Right ventricle myocardium inferior (tissue), 1 donor: ENCODE measurements around the gene ADAMTS14. TPM values are rescaled to one million over a fixed set of nuclear protein-coding genes. Genes with fewer than 3 reads are reported as not detected.
"Not testable (repeated sequence)": the region's sequence is repeated elsewhere in the genome, so short reads cannot be mapped to it uniquely, and the experiment has no call there.

Source experiments
- ATAC-seq: fragments of 200-7000 bp; cut with Tn5 transposase; one replicate; pipeline ENCODE4 v1.9.1; 2020; ENCODE audit warnings: mild to moderate bottlenecking, moderate library complexity
- DNase-seq: peaks from one replicate; pipeline ENCODE4 v3.0.0; 2021; ENCODE audit errors: missing footprints
- intact Hi-C: fragments of 100-400 bp; cut with DNase I; formaldehyde crosslinking; loops from one replicate; pipeline ENCODE4 v1.11.0; 2022
- total RNA-seq: library from RNA; stranded (reverse); fragmentation: NEBNext Ultra II Directional; extraction: Animal tissue kit (Norgen Biotek cat#: 25700); gene quantifications from one replicate; pipeline ENCODE4 v1.2.1, GENCODE V29; 2021
- donor health status: DM: no; HTN: yes; CAD: no; lungs with severe emphysema.

The ADAMTS14 gene
- total RNA-seq, 1 donor from 2014 or later: 0.43 TPM

DNA sequence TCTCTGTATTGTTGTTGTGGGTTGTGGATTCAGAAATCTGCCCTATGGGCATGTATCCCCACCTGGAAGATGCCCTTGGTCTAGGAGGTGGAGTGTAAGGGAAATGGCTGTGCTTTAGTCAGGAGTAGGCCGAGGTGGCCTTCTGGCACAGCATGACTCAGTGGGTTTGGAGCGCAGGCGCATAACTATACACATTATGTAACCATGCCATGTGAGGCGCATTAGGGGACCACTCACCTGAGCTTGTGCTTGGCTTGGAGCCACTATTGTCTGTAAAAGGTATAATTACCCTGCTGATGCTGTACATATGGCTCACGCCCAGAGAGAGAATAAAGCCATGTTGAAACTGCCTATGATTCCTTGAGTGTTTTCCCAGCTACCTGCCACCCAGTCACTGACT, 20.6 kb upstream of the ADAMTS14 start:
- intact Hi-C loops: no loop called here
- DNase-seq: no peak
- ATAC-seq: no peak

DNA sequence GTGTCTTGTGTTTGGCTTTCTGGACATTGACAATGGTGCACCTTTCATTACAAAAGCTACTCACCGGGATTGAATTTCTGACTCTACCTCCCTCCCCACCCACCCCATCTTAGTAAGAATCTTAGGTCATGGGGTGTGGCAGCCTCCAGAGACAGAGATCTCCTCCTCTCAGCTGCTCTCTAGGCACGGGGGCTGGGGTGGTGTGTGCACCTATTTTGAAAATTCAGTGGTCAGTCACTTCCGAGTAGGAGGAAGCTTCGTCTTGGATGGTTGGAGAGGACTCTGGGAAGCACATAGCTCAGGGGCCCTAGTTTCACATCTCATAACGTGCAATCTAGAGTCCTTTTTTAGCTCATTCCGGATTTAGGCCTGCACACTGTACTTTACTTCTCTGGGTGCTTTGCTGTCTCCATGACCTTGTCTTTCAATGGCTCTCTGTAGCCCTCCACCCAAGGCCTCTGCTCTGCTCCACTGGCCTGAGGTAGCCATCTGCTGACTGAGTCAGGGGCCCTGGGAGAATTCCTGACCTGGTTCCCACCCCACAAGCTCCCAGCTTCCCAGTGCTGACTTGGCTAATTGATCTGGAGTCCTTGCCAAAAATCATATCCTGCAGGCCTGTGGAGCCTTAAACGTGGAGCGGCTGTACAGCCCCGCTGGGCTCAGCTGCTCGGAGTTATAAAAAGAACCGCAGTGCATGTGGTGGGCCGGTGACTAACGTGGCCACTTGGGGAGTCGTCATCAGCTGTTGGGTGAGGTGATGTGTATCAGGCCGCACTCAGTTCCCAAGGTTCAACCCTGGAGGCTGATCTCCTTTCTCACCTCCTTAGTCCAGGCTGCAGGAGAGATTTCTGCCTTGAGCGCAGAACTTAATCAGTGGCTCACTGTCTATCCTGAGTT, 19.3 kb upstream of the ADAMTS14 start:
- ATAC-seq: peak; percentile 94
- peak; percentile 84 for DNase-seq
- intact Hi-C loops: no loop called here

GRCh38 chr10:70655316-70655715, 17.0 kb upstream of the ADAMTS14 start:
- intact Hi-C loops: no loop called here
- no peak for DNase-seq

GRCh38 chr10:70656489-70656888, 15.8 kb upstream of the ADAMTS14 start:
- DNase-seq: no peak
- ATAC-seq: peak; percentile 47
- intact Hi-C loops: no loop called here

More at GRCh38 chr10:70655316-70655715, 17.0 kb upstream of the ADAMTS14 start:
- no peak for ATAC-seq

GRCh38 chr10:70657041-70657440, 15.3 kb upstream of the ADAMTS14 start:
- intact Hi-C loops: no loop called here
- no peak for DNase-seq
- ATAC-seq: no peak

DNA sequence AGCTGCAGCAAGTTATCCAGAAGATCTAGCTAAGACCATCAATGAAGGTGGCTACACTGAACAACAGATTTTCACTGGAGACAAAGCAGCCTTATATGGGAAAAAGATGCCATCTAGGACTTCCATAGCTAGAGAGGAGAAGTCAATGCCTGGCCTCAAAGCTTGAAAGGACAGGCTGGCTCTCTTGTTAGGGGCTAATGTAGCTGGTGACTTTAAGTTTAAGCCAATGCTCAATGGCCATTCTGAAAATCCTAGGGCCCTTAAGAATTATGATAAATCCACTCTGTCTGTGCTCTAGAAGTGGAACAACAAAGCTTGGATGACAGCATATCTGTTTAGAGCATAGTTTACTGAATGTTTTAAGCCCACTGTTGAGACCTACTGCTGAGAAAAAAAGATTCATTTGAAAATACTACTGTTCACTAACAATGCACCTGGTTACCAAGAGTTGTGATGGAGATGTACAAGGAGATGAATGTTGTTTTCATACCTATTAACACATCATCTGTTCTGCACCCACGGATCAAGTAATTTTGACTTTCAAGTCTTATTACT, 13.6 kb upstream of the ADAMTS14 start:
- intact Hi-C loops: no loop called here
- DNase-seq (no peak), ATAC-seq (no peak)

DNA sequence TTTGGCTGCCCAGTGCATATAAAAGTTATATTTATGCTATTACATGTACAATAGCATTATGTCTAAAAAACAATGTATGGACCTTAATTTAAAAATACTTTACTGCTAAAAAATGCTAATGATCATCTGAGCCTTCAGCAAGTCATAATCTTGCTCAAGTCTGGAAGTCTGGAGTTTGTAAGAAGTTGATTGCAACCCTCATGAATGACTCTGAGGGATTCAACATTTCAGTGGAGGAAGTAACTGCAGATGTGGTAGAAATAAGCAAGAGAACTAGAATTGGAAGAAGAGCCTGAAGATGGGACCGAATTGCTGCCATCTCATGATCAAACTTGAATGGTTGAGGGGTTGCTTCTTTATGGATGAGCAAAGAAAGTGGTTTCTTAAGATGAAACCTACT, 13.0 kb upstream of the ADAMTS14 start:
- DNase-seq (no peak), ATAC-seq (no peak)
- intact Hi-C loops: no loop called here

DNA sequence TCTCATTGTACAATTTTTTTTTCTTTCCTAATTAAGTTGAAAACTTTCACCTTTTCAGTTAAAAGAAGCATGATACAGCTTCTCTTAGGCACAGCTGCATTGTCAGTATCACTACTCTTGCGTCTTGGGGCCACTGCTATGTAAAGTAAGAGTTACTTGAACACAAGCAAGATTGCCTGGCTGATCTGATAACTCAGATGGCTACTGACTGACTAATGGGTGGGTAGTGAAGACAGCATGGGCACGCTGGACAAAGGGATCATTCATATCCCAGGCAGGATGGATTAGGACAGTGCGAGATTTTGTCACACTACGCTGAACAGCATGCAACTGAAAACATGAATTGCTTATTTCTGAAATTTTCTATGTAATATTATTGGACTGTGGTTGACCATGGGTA, 11.6 kb upstream of the ADAMTS14 start:
- no peak for DNase-seq
- intact Hi-C loops: no loop called here
- no peak for ATAC-seq

GRCh38 chr10:70661623-70662361, 10.5 kb upstream of the ADAMTS14 start:
- ATAC-seq (no peak), DNase-seq (no peak)
- intact Hi-C loops: no loop called here

- intact Hi-C loops: no loop called here
- ATAC-seq: no peak
- DNase-seq: no peak
Observed at GRCh38 chr10:70662362-70663220, 9.7 kb upstream of the ADAMTS14 start.

DNA sequence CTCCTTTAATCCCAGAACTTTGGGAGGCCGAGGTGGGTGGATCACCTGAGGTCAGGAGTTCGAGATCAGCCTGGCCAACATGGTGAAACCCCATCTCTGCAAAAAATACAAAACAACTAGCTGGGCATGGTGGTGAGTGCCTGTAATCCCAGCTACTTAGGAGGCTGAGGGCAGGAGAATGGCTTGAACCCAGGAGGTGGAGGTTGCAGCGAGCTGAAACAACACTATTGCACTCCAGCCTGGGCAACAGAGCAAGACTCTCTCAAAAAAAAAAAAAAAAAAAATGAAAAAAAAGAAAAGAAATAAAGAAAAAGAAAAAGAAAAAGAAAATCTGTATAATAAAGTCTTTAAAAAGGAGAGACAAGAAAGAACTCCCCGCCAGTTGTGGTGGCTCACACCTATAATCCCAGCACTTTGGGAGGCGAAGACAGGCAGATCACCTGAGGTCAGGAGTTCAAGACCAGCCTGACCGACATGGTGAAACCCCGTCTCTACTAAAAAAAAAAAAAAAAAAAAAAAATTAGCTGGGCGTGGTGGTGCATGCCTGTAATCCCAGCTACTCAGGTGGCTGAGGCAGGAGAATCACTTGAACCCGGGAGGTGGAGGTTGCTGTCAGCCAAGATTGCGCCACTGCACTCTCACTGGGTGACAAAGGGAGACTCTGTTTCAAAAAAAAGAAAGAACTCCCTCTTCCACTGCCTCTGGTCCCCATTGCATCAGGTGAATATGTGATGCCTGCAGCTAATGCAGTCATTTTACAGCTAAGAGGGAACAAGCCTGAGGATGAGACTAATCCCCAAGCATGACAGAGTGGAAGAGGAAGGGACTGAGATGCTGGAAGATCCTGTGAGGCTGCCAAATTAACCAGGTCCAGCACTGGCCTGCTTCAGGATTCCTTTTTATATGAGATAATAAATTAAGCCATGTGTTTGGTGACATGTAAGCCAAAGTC, 8.6 kb upstream of the ADAMTS14 start:
- peak; percentile 34 for ATAC-seq
- DNase-seq, intact Hi-C loops: not testable (repeated sequence)

DNA sequence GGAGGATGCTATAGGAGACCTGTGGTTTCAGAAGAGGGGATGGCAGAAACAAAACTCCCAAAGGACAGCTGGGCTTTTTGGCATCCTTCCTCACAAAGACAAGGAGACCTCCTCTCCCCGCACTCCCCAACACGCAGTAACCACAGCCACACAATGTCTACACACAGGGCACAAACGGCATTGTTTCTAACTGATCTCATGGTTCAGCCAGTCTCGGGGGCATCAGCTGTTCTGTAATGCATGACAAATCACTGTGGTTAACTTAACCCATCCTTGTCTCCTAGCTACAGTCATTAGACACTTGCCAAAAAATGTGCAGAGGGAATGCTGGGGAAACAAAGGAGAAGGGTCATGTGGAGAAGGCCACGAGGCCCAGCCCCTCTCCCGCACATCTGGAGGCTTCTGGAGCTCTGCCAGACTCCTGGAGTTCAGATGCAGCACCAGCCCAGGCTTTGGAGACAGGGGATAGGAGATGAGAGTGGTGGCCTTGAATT, 7.6 kb upstream of the ADAMTS14 start:
- ATAC-seq: peak; percentile 48
- intact Hi-C loops: no loop called here
- DNase-seq: no peak

DNA sequence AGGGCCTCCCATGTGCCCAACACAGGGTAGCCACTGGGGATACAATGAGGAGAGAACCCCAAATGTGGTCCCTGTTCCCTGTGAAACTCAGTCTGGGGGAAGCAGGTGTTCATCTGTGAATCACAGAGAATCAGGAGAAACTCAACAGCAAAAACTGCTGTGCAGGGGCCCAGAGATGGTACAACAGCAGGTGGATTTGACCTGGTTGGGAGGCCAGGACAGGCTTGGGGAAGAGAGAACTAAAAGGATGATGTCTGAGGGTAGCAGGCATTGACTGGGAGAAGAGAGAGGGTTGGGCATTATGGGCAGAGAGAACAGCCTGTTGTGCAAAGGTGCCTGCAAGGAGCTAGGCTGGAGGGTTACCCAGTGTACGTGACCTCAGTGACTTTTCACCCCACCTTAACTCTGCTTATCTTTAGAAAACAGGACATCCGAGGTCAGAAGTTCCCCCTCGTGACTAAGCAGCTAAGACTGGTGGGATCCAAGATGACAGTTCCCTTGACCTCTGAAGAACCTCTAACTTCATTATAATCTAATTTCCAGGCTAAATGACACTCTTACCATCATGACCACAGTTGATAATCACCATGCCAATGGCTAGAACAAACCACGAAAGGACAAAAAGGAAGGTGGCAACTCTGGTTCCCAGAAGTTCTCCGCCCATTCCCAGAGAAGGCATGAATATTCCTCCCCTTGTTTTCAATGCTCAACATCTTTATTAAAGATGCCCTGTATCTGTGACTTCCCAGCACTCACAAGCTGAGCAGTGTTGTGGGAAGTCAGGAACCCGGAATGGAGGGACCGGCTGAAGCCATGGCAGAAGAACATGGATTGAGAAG, 5.1 kb upstream of the ADAMTS14 start:
- DNase-seq (no peak), ATAC-seq (no peak)
- intact Hi-C loops: no loop called here

- ATAC-seq, intact Hi-C loops, DNase-seq: not testable (repeated sequence)
Observed at GRCh38 chr10:70667818-70668217, 4.5 kb upstream of the ADAMTS14 start.

GRCh38 chr10:70668454-70668970, 3.8 kb upstream of the ADAMTS14 start:
- intact Hi-C loops: no loop called here
- no peak for DNase-seq
- ATAC-seq: no peak

GRCh38 chr10:70669015-70669414, 3.3 kb upstream of the ADAMTS14 start:
- intact Hi-C loops: no loop called here
- ATAC-seq (no peak), DNase-seq (no peak)
